Measurements from ENCODE around the gene AUTS2. TPM values are rescaled to one million over a fixed set of nuclear protein-coding genes. Genes with fewer than 3 reads are reported as not detected.

AUTS2 gene
- total and polyA plus RNA-seq, 2 of the 8 experiments (the other 6 are each of a cell fraction or from before 2014, with no cell fraction given), result 25.9 to 101 TPM

- Histone ChIP-seq H4K8ac (ENCODE audit: extremely low read depth, insufficient read depth, low read length) (no peak overlapping the region), H3K4ac (replicated peaks; ENCODE audit: insufficient read length, low read depth, low read length) (no peak overlapping the region), H3K79me1 (ENCODE audit: low read depth, low read length) (no peaks in the 10 kb centered on the region), H3K4me3 (ENCODE audit: extremely low read depth in 1 of 4, insufficient read depth in 2 of 4, low read depth in 3 of 4, low read length in 4 of 4) (no peak overlapping the region), H2BK120ac (replicated peaks; ENCODE audit: low read depth, low read length) (no peak overlapping the region), H2BK15ac (ENCODE audit: low read length) (no peak overlapping the region), H2BK20ac (ENCODE audit: low read length) (no peak overlapping the region), H3K9me3 (ENCODE audit: insufficient read depth in 2 of 2, low read depth in 1 of 2, low read length in 1 of 2) (no peaks in the 10 kb centered on the region), H3K9ac (replicated peaks in 1 of 4; ENCODE audit: extremely low read depth in 1 of 4, low read depth in 3 of 4, low read length in 3 of 4) (no peak overlapping the region), H3K14ac (ENCODE audit: insufficient read length) (no peak overlapping the region), H2BK12ac (ENCODE audit: low read depth, low read length) (no peak overlapping the region), H3K56ac (replicated peaks; ENCODE audit: insufficient read length, low read depth, low read length) (no peak overlapping the region), H2AFZ (ENCODE audit: low read length) (no peak overlapping the region), H3K79me2 (ENCODE audit: control insufficient read depth in 1 of 2, insufficient read depth in 2 of 2, low read length in 2 of 2) (no peaks in the 10 kb centered on the region), H4K91ac (replicated peaks; ENCODE audit: insufficient read length, low read length) (no peak overlapping the region), H3K4me2 (ENCODE audit: insufficient read depth in 1 of 2, low read depth in 2 of 2, low read length in 2 of 2) (no peak overlapping the region), H3K23ac (ENCODE audit: insufficient read length) (no peak overlapping the region), H3K27me3 (replicated peaks in 1 of 4; ENCODE audit: control insufficient read depth in 3 of 4, extremely low read depth in 1 of 4, insufficient read depth in 3 of 4, low read length in 3 of 4) (no peaks in the 10 kb centered on the region), H2AK5ac (ENCODE audit: low read depth, low read length) (no peak overlapping the region), H3K4me1 (replicated peaks in 1 of 4; ENCODE audit: control insufficient read depth in 3 of 4, insufficient read depth in 4 of 4, low read length in 3 of 4) (peaks cover 0 to 6% (median 1%) of the 10 kb centered on the region in 4 experiments; a peak in 6 of 7 replicates), H2BK5ac (ENCODE audit: low read depth, low read length) (no peak overlapping the region), H4K5ac (ENCODE audit: insufficient read length, low read depth, low read length) (no peak overlapping the region), H4K20me1 (replicated peaks in 1 of 2; ENCODE audit: control insufficient read depth in 1 of 2, insufficient read depth in 2 of 2, low read length in 2 of 2) (no peaks in the 10 kb centered on the region), H3K23me2 (ENCODE audit: low read depth, low read length) (no peaks in the 10 kb centered on the region), H3K36me3 (ENCODE audit: control insufficient read depth in 2 of 4, insufficient read depth in 4 of 4, low read length in 3 of 4) (no peaks in the 10 kb centered on the region), H3K27ac (ENCODE audit: low read depth, low read length) (no peak overlapping the region), H3K18ac (ENCODE audit: extremely low read depth, low read length) (no peak overlapping the region)
- FAIRE-seq (no peak), DNase-seq (ENCODE audit: low read depth in 1 of 2, low spot score in 2 of 2) (no peak)
- POLR2A ChIA-PET (ENCODE audit: partially characterized antibody), result interaction anchor here (0.7 kb wide), 1 partner anchor 95 kb away, joined by 3 read pairs; no protein-coding TSS in a partner anchor
- TF ChIP-seq CHD1 (IDR thresholded peaks at IDR 0.05; ENCODE audit: low read depth, low read length) (no peak), KDM4A (IDR thresholded peaks at IDR 0.05; ENCODE audit: low read depth, low read length, severe bottlenecking) (no peak), POLR2AphosphoS5 (IDR thresholded peaks at IDR 0.05; ENCODE audit: low read depth, low read length) (no peak), SIX5 (IDR thresholded peaks at IDR 0.05; ENCODE audit: low read depth, low read length) (no peak), SUZ12 (IDR thresholded peaks at IDR 0.05; ENCODE audit: low read length) (no peak), BRCA1 (IDR thresholded peaks at IDR 0.05; ENCODE audit: low read depth, low read length) (no peak), TAF1 (IDR thresholded peaks at IDR 0.05; ENCODE audit: low read depth, low read length) (no peak), CTBP2 (IDR thresholded peaks at IDR 0.05; ENCODE audit: borderline replicate concordance, insufficient read depth, insufficient read length, low read length) (no peak), CBX8 (IDR thresholded peaks at IDR 0.05; ENCODE audit: borderline replicate concordance, low read depth, low read length) (no peak), NANOG (IDR thresholded peaks at IDR 0.05; ENCODE audit: insufficient read depth, low read depth, low read length, poor library complexity, severe bottlenecking) (no peak), JUN (IDR thresholded peaks at IDR 0.05; ENCODE audit: low read depth, low read length) (no peak), MAX (IDR thresholded peaks at IDR 0.05) (no peak), YY1 (IDR thresholded peaks at IDR 0.05; ENCODE audit: low read depth, low read length) (no peak), BCL11A (IDR thresholded peaks at IDR 0.05; ENCODE audit: low read depth in 2 of 2, low read length in 2 of 2) (no peak), MAFK (IDR thresholded peaks at IDR 0.05; ENCODE audit: low read depth, low read length) (no peak)
- 91% methylated on average over 1 of the region's 1 CpG; no CpG with 5 or more reads in 1 of the 2 experiments for WGBS, 2 experiments (ENCODE audit: extremely low coverage in 1 of 2, insufficient coverage in 1 of 2, insufficient read length in 1 of 2, insufficient replicate concordance in 2 of 2, low coverage in 1 of 2, low lambda C conversion rate in 2 of 2, missing lambda C conversion rate in 1 of 2)
- CTCF ChIA-PET (ENCODE audit: partially characterized antibody), result no interaction called here
Observed at GRCh38 chr7:70318511-70318910, 720.2 kb downstream of the AUTS2 start.
